ENCODE data around the gene ADGRB3.
"Not testable (repeated sequence)": the region's sequence is repeated elsewhere in the genome, so short reads cannot be mapped to it uniquely, and the experiment has no call there.

Gene ADGRB3

GRCh38 chr6:69433116-69433515 is 798.0 kb downstream of the ADGRB3 start:
- DNase-seq (ENCODE audit: low read depth) = not testable (repeated sequence)

DNA sequence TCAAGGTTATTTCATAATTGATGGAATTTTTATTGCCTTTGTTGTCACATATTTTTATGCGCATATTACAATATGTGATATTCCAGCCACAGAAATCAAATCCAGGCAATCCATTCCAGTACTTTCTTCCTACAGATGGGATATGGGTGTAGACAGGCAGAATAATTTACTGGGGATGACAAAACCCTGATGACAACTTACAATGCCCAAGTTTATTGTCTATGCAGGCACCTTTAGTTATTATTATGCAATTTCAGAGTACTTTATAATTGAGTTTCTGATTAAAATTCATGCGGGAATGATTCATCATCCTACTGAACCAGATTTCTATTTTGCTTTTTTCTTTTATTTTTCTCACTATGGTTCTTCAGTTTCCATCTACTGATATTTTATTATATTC is 803.0 kb downstream of the ADGRB3 start:
- DNase-seq (ENCODE audit: low read depth) = no peak
